Measurements from ENCODE around the gene EPB41L4B. TPM values are rescaled to one million over a fixed set of nuclear protein-coding genes. Genes with fewer than 3 reads are reported as not detected.

Gene EPB41L4B
- total RNA-seq, 1 experiment from 2014 or later: 2.1 TPM

DNA sequence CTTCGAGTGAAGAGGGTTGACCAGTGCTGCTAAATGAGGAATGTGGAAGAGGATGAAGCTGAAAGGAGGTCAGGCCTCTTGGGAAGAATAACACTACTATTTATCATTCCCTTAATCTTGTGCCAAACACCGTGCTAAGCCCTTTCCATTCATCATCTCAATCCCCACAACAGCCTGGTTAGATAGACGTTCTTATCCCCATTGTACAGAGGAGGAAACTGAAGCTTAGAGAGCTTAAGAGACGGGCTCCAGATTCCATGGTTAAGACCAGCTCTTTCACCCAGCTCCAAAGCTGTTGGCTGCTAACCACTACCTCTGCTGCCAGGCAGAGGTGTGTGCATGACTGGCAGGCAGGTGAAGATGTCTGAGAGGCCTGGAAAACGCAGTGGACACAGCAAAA is 868 bp upstream of the EPB41L4B start:
- DNase-seq (ENCODE audit: low read depth): no peak

DNA sequence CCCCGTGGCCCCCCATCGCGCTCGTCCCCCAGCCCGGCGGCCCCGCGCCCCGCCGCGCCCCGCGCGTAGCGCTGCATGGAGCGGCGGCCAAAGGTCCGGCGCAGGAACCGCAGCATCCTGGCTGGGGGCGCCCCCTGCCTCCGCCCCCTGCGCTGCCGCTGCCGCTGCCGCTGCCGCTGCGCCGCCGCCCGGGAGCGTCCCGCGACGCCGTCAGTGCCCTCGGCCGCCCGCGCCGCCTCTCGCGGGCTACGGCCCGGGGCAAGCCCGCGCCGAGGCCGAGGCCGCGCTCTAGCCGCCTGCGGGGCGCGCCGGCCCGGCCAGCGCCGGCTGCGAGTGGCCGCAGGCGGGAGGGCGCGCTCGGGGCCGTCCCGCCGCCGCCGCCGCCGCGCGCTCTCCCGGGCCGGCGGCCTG is 523 bp downstream of the EPB41L4B start:
- DNase-seq (ENCODE audit: low read depth): no peak

DNA sequence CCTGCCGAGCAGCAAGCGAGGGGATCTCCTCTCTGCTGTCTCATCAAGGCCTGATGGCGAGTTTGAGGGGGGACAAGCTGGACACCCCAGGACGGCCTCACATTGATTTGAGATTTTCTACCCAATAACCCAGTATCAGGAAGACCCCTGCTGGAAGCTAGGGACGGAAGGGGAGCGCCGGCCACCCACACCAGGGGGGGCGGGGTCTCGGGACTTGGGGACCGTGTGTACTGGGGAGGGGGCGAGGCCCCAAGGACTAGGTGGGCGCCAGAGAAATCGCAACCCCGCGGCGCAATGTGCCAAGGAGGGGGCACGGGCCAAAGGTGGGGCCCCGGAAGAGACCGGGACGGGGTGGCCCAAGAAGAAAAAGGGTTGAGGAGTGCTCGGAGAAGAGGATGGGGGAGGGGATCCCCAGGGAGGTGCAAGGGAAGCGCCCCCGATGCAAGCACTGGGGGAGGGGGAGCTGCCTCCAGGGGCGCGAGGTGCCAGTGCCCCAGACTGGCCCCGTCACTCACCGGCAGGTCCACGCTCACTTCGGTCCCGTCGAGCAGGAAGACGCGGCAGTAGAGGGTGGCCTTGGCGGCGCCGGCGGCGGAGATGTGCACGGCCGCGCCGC is 1.1 kb downstream of the EPB41L4B start:
- no peak for DNase-seq (ENCODE audit: low read depth)

GRCh38 chr9:109319017-109319625 is 1.7 kb downstream of the EPB41L4B start:
- DNase-seq (ENCODE audit: low read depth): no peak

DNA sequence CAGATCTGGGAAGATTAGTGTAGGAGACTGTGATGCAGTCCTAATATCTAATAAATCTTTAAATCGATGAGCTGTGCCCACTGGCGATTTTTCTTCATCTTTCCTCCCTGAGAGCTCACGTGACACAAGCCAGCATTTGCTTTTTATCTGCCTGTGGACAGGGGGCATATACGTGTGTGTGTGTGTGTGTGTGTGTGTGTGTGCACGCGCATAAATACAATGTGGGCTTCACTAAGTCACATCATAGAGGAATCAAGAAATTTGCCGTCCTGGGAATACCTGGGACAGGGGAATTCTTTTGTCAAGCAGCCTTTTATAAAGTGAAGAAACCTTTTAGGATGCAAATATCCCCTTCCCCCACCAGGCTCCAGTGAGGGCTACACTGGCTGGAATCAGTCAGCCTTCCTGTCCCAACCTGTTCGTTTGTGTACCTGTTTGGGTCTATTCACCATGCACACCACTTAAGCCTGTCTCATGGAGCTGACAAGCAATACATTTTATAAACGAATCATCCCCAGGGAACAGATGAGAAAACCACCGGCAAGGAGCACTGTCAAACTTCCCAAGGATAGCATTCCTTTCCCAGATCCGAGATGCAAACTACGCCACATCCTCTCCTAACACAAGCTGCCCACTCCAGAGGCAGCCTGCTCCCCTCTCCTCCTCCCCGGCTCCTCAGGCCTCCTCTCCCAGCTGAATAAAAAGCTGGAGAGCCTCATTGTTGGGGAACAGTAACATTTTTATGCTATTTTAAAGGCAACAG is 2.7 kb downstream of the EPB41L4B start:
- no peak for DNase-seq (ENCODE audit: low read depth)

GRCh38 chr9:109317311-109317978 is 3.4 kb downstream of the EPB41L4B start:
- DNase-seq (ENCODE audit: low read depth): no peak

GRCh38 chr9:109316207-109316640 is 4.6 kb downstream of the EPB41L4B start:
- DNase-seq (ENCODE audit: low read depth): peak; percentile 89

DNA sequence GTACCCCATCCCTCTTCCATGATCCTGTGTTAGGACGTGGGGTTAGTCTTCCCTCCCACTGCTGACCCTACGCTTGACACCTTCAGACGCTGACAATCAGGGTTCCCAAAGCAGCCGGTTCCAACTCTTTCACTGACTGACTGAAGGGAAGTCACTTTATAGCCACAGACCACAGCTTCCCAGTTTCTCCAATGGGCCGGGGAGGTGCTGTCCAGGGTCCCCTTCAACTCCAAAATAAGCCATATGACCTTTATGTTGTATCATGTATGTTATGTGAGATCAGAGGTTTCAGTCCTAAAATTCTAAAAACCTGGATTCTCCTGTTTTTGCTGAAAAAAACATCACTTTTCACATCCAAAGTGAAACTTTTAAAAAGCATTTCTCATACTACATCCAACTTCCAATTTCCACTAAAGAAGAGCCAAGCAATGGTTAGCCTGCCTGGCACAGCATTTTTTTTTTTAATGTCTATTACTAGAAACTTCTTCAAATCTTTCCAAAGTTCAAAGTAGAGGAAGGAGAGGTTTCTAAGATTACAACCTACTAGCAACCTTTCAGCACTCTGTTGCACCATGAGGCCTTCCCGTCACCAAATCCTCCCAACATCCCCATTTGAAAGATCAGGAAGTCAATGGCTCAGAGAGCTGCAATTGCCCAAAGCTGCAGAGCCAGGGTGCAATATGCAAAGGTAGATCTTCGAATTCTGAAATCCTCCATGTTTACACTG is 5.2 kb downstream of the EPB41L4B start:
- DNase-seq (ENCODE audit: low read depth): no peak

GRCh38 chr9:109314011-109314531 is 6.8 kb downstream of the EPB41L4B start:
- no peak for DNase-seq (ENCODE audit: low read depth)

- no peak for DNase-seq (ENCODE audit: low read depth)
Measured at GRCh38 chr9:109313351-109313750, 7.5 kb downstream of the EPB41L4B start.

DNA sequence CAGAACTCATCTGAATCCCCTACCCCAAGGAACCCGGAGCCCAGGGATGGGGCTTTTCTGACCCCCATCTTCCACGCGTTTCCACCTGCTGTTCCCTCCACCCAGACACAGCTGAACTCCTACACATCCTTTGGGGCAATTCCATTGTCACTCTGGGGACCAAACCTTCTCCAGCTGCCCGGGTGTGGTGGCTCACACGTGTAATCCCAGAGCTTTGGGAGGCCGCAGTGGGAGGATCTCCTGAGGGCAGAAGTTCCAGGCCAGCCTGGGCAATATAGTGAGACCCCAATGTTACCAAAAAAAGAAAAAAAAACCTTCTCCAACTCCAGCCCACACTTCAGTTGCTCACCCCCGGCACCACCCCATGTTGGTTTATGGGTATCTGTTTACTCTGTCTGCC is 8.1 kb downstream of the EPB41L4B start:
- no peak for DNase-seq (ENCODE audit: low read depth)

DNA sequence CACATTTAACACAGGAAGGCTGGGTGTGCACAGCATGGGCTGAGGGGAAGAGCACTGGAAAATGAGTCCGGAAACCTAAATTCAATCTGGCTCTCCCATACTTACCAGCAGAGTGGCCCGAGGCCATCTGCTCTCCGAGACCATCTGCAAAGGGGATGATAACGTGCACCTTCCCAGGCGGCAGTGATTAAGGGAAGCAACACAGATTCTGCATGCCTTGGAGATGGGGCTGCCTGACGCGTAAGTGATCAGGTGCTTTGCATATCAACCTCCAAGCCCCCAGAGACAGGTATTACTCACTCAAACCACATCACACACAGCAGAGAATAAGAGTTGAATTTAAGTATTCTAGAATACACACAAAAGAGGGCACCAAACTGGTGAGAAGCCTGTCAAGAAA is 9.1 kb downstream of the EPB41L4B start:
- DNase-seq (ENCODE audit: low read depth): no peak

DNA sequence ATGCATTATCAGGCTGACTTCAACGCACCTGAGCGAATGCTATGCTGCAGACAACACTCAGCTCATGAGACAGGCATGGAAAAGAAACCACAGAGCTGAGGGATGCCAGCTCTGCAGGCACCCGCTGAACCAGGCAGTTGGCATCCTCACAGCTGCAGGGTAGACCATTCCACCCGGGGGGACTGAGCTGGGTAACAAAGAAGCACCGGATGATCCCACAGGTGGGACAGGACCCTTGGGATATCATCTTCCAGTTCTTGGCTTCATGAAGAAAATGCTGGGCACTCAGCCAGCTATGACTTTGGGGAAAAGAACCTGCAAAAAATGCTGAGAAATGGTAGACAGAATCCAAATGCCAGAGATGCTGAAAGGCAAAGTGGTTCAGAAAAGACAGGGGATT is 9.6 kb downstream of the EPB41L4B start:
- peak; percentile 53 for DNase-seq (ENCODE audit: low read depth)

- DNase-seq (ENCODE audit: low read depth): no peak
Measured at GRCh38 chr9:109310486-109310901, 10.4 kb downstream of the EPB41L4B start.

DNA sequence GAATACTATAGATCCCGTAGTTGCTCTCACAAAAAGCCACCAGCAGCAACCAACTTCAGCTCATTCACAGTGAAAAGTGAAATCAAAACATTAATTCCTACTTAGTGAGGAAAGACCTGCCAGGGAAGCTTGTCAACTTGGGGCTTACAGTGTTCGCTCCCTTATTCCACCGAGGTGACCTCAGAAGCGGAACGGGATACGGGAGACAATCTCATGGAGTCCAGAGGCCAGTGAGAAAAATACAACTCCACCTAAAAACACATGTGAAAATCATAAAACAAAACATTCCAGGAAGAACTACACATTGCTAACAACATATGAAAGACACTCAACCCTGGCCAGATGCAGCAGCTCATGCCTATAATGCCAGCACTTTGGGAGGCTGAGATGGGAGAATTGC is 11.6 kb downstream of the EPB41L4B start:
- no peak for DNase-seq (ENCODE audit: low read depth)

GRCh38 chr9:109307380-109308240 is 13.2 kb downstream of the EPB41L4B start:
- no peak for DNase-seq (ENCODE audit: low read depth)

DNA sequence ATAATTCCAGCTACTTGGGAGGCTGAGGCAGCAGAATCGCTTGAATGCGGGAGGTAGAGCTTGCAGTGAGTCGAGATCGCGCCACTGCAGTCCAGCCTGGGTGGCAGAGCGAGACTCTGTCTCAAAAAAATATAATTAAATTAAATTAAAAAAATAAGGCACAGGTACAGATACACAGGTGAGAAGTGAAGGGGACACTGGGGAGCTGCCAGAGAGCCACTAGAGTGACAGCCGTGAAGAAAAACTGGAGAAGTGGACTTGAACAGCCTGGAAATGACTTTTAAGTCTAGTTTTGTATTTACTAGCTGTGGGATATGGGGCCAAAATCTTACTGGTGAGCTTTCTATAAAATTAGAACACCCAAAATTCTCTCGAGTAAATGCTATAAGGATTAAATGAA is 15.1 kb downstream of the EPB41L4B start:
- no peak for DNase-seq (ENCODE audit: low read depth)

- peak; percentile 43 for DNase-seq (ENCODE audit: low read depth)
Measured at GRCh38 chr9:109304347-109304746, 16.5 kb downstream of the EPB41L4B start.

GRCh38 chr9:109303900-109304299 is 17.0 kb downstream of the EPB41L4B start:
- DNase-seq (ENCODE audit: low read depth): no peak

DNA sequence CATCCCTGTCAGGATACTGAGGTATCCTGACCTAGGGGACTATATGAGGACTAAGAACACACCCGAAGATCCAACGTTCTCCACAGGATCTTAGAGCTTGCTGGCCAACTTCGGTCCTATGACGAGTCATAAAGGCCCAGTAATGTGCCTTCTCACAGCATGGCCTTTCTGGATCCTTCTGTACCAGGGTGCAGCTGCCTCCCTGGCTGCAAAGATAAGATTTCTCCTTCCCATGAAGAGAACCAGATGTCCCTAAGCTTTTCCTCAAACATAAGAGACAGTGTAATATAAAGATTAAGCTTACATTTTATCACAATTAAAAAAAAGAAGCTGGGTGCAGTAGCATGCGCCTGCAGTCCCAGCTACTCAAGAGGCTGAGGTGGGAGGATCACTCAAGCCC is 18.3 kb downstream of the EPB41L4B start:
- DNase-seq (ENCODE audit: low read depth): no peak

All from LHCN-M2 (cell line).